ENCODE data around the gene RAP1A. TPM values are rescaled to one million over a fixed set of nuclear protein-coding genes. Genes with fewer than 3 reads are reported as not detected.

The RAP1A gene
- total RNA-seq, 1 experiment from 2014 or later, result 55.2 TPM

- ChIA-PET POLR2A (ENCODE audit: unreplicated experiment) (no interaction called here), CTCF (no interaction called here)
- H3F3A ChIP-seq (ENCODE audit: insufficient read depth, low read depth), result peaks cover 4% of the 10 kb centered on the region; the same call in 1 of the 2 replicates
- intact Hi-C loops (cut with micrococcal nuclease; ENCODE audit: unreplicated experiment), result no loop called here
- H3K9me3 ChIP-seq (ENCODE audit: insufficient read depth, low read depth), result no peaks in the 10 kb centered on the region
- peaks cover 25% of the 10 kb centered on the region for H3K79me2 ChIP-seq (ENCODE audit: low read depth)
- no peak overlapping the region for H2AFZ ChIP-seq
- H3K4me2 ChIP-seq, result no peak overlapping the region
- TF ChIP-seq EZH2 (IDR thresholded peaks at IDR 0.05; ENCODE audit: low read depth) (no peak), CTCF (conservative IDR thresholded peaks at IDR 0.05) (no peak)
- H3K9me2 ChIP-seq (ENCODE audit: insufficient read depth), result no peaks in the 10 kb centered on the region
- DNase-seq, result no peak
- H4K20me1 ChIP-seq (ENCODE audit: insufficient read depth), result peaks cover 25% of the 10 kb centered on the region
- no peak overlapping the region for H3K4me3 ChIP-seq
- H3K27me3 ChIP-seq (ENCODE audit: insufficient read depth, low read depth), result no peaks in the 10 kb centered on the region
- H3K36me3 ChIP-seq (ENCODE audit: low read depth), result peaks cover 68% of the 10 kb centered on the region
- H3K27ac ChIP-seq, result no peak overlapping the region
- BruUV-seq (replicated peaks), result no TSS peak
- peaks cover 9% of the 10 kb centered on the region for H3K4me1 ChIP-seq (replicated peaks; ENCODE audit: insufficient read depth)
These were observed 142.1 kb downstream of the RAP1A start for GRCh38 chr1:111761717-111762116.

GRCh38 chr1:111762332-111762731, 142.7 kb downstream of the RAP1A start:
- Histone ChIP-seq H3F3A (ENCODE audit: insufficient read depth, low read depth) (peaks cover 4% of the 10 kb centered on the region; the same call in 1 of the 2 replicates), H3K4me2 (no peak overlapping the region), H2AFZ (no peak overlapping the region), H3K4me1 (replicated peaks; ENCODE audit: insufficient read depth) (peaks cover 3% of the 10 kb centered on the region), H4K20me1 (ENCODE audit: insufficient read depth) (peaks cover 26% of the 10 kb centered on the region), H3K27ac (no peak overlapping the region), H3K36me3 (ENCODE audit: low read depth) (peaks cover 67% of the 10 kb centered on the region), H3K9me3 (ENCODE audit: insufficient read depth, low read depth) (no peaks in the 10 kb centered on the region), H3K79me2 (ENCODE audit: low read depth) (peaks cover 19% of the 10 kb centered on the region), H3K4me3 (no peak overlapping the region), H3K9me2 (ENCODE audit: insufficient read depth) (no peaks in the 10 kb centered on the region), H3K27me3 (ENCODE audit: insufficient read depth, low read depth) (no peaks in the 10 kb centered on the region)
- TF ChIP-seq EZH2 (IDR thresholded peaks at IDR 0.05; ENCODE audit: low read depth) (no peak), CTCF (conservative IDR thresholded peaks at IDR 0.05) (no peak)
- ChIA-PET CTCF (no interaction called here), POLR2A (ENCODE audit: unreplicated experiment) (no interaction called here)
- intact Hi-C loops (cut with micrococcal nuclease; ENCODE audit: unreplicated experiment), result no loop called here
- no peak for DNase-seq
- BruUV-seq (replicated peaks), result no TSS peak

Other genes with a start within 250 kb of the RAP1A start
- gene OVGP1, start 192.1 kb upstream of the RAP1A start, total RNA-seq (2021), result 0.85 and 1.6 TPM in 2 replicates
- gene WDR77, start 170.5 kb upstream of the RAP1A start, total RNA-seq (2021), result 20.6 and 23.7 TPM in 2 replicates
- gene ATP5PB, start 170.3 kb upstream of the RAP1A start, total RNA-seq (2021), result 183 and 212 TPM in 2 replicates
- gene C1orf162, start 145.8 kb upstream of the RAP1A start, total RNA-seq (2021), result 0.20 and 0.53 TPM in 2 replicates
- not detected in 2 replicates for gene ADORA3, start 116.2 kb upstream of the RAP1A start, total RNA-seq (2021)
- gene TMIGD3, start 116.2 kb upstream of the RAP1A start, total RNA-seq (2021), result not detected in 2 replicates
- gene INKA2, start 119.6 kb downstream of the RAP1A start, total RNA-seq (2021), result 0.53 and 1.4 TPM in 2 replicates
- 8.4 and 8.9 TPM in 2 replicates for gene DDX20, start 136.1 kb downstream of the RAP1A start, total RNA-seq (2021)

All from PC-9 (cell line).